ENCODE data around the gene DAB2.

The DAB2 gene

DNA sequence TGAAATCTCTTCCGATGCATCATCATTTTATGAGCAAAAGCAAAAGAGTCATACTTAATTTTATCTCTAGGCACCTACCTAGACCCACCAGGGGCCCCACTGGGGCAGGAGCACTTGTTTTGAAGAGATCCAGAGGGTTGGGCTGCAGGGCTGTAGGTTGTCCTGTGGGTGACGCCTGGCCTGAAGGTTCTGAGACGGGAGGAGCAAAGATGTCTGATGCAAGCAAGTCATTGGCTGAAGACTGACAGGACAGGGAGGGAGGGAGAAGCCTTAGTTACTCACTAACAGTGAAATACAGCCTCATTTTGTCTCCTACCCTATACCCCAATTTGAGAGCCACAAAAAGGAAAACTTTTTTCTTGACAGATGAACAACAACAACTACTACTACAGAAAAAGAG is 43.4 kb downstream of the DAB2 start:
- no peak for DNase-seq (ENCODE audit: low read depth)

GRCh38 chr5:39379693-39380092 is 45.1 kb downstream of the DAB2 start:
- no peak for DNase-seq (ENCODE audit: low read depth)

GRCh38 chr5:39377613-39378012 is 47.2 kb downstream of the DAB2 start:
- DNase-seq (ENCODE audit: low read depth): no peak

DNA sequence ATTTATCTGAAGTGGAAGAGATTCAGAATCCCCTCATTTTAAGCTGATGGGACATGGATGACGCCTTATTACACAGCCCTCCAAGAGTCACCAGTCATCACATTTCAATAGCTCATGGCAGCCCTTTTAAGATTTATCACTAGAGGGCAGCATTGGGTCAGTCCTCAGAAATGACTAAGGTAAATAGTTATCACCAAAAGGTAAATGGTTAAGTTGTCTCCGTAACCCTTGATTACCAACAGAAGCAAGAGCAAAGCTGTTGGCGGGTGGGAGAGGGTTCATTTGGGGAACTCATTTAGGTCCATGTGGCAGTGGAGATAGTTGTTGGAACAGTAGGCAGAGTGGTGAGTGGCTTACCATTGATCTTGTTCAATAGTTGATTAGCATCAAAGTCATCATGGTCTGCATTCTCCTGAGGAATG is 48.5 kb downstream of the DAB2 start:
- no peak for DNase-seq (ENCODE audit: low read depth)

DNA sequence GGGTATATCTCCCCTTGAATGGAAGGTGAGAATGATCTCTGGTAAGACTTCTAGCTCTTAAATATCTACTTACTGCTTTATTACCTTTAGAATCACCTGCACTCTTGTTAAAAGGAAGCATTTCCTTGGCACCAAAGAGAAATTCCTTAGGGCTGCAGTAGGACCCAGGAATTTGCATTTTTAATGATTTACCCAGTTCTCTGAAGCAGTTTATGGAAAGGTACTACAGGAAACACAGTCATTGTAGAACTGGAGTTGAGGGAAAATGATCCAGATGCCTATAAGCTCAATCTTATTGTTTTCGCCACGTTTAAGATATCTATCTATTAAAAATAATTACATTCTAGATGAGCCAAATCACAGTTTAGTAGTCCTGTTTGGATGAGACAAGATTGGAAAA is 51.0 kb downstream of the DAB2 start:
- DNase-seq (ENCODE audit: low read depth): no peak

GRCh38 chr5:39371367-39371635 is 53.5 kb downstream of the DAB2 start:
- DNase-seq (ENCODE audit: low read depth): no peak

GRCh38 chr5:39370555-39371366 is 54.0 kb downstream of the DAB2 start:
- DNase-seq (ENCODE audit: low read depth): no peak

GRCh38 chr5:39369123-39369815 is 55.5 kb downstream of the DAB2 start:
- DNase-seq (ENCODE audit: low read depth): no peak

DNA sequence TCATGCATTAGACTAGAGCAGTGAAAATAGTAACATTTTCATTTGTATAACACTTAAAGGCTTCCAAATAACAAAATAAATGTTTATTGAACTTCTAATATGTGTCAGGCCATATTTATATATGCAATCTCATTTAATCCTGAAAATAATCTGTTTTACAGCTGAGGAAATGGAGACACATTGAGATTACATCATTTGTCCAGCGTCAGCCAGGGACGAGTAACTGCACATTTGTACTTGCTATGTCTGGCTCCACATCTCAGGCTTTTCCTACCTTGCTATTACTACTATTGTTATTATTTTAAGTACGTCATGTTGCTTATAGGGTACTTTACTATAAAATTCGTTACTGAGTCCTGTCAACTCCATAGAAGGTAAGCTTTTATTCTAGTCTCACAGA is 56.7 kb downstream of the DAB2 start:
- DNase-seq (ENCODE audit: low read depth): no peak

- no peak for DNase-seq (ENCODE audit: low read depth)
Measured at GRCh38 chr5:39367711-39368110, 57.1 kb downstream of the DAB2 start.

DNA sequence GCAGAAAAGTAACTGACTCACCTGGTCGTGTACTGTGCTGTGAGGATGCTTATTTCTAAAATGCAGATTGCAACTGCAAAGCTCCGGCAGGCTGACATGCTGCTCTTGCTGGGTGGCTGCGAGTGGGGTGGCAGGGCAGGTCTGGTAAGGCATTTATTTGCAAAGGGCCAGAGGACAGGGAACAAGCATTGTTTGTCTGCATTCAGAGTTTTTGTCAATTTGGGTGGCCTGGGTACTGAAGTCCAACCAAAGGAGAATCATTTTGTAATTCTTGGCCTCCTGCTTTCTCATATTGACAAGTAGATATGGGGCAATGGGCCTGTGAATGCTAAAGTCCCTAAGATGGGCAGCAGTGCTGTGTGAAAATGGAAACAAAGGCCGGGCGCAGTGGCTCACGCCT is 60.4 kb downstream of the DAB2 start, which contains the start of gene C9:
TSS of gene C9 (minus strand) at position 129 of the 400 bp plus-strand sequence. CDS start at position 98, 31 bp downstream.
- no peak for DNase-seq (ENCODE audit: low read depth)

- no peak for DNase-seq (ENCODE audit: low read depth)
Measured at GRCh38 chr5:39363217-39363616, 61.6 kb downstream of the DAB2 start.

DNA sequence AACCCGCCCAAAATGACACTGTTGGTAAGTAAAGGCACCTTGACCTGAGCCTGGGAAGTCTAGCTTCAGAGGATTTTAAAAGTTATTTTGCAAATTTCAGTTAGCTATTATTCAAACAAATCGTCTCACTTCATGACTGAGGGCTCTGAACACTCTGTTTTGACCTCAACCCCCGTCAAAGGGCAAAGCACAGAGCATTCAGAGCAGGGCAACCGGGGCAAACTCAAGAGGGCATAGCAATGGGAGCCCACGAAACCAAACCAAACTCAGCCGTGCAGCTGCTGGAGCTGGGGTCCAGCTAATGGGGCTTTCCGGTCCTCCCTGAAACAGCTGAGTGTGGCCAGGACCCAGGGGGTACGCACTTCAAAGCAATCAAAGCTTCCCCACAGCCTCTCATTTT is 62.1 kb downstream of the DAB2 start:
- no peak for DNase-seq (ENCODE audit: low read depth)

DNA sequence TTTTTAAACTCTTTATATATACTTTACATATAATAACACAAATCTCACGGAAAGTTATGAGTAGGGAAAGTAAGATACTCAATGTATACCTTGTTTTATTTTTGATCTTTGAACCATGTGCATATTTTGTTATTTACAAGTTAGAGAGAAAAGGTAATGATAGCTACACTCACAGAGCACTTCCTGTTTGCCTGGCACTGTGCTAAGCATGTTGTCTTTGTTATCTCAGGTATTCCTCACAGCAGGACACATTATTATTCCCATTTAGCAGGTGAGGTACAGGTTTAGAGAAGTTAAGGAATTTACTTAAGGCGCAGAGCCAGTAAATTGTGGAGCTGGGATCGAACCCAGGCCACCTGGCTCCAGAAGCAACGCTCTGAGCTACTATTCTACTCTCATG is 63.5 kb downstream of the DAB2 start:
- no peak for DNase-seq (ENCODE audit: low read depth)

- no peak for DNase-seq (ENCODE audit: low read depth)
Measured at GRCh38 chr5:39360471-39361111, 64.2 kb downstream of the DAB2 start.

GRCh38 chr5:39356263-39356662 is 68.5 kb downstream of the DAB2 start:
- DNase-seq (ENCODE audit: low read depth): no peak

DNA sequence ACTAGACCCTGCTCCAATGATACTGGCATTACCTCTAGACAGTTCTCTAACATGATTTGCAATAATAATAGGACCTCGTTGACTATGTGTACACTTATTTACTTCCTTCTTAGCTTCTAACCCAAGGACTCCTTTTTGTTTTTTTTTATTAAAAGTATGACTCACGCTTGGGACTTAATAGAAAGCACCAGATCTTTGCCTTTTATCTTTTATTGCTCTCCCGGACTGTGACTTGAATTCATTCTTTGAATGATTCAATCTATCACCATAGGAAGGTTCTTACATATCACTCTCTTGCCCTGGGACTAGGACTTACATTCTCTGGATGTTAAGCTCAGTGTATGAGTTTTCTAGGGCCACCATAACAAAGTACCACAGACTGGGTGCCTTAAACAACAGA is 69.5 kb downstream of the DAB2 start:
- no peak for DNase-seq (ENCODE audit: low read depth)

- DNase-seq (ENCODE audit: low read depth): no peak
Measured at GRCh38 chr5:39353717-39354399, 70.9 kb downstream of the DAB2 start.

- DNase-seq (ENCODE audit: low read depth): no peak
Measured at GRCh38 chr5:39352951-39353350, 71.8 kb downstream of the DAB2 start.

DNA sequence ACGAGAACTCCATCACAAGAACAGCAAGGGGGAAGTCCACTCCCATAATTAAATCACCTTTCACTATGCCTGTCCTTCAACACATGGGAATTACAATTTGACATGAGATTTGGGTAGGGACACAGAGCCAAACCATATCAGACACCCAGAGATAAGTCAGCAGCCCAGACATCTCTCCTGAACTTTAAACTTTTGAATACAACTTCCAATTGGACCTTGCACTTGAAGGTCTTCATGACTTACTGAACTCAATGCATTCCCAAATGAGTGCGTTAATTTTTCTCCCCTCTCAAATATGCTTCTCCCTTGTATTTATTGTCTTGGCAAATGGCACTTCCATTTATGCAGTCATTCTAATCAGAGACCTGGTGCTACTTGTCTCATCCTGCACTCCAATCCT is 72.6 kb downstream of the DAB2 start:
- DNase-seq (ENCODE audit: low read depth): no peak

DNA sequence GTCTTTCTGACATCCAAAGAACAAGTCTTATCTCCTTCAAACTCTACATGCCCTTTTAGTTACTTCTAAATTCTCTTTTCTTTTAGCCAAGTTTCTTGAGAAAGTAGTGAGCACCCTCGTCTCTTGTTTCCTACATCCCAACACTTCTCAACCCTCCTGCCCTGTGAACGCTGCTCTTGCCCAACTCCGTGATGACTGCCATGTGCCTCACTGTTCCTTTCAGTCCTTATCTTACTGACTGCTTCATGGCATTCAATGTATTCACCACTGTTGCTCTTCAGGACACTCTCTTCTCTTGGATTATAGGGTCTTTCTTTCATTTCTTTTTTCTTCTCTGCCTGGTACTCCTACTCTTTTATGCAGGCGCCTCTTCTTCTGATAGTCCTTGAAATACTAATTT is 75.3 kb downstream of the DAB2 start:
- DNase-seq (ENCODE audit: low read depth): no peak

- DNase-seq (ENCODE audit: low read depth): no peak
Measured at GRCh38 chr5:39342460-39342859, 82.3 kb downstream of the DAB2 start.

DNA sequence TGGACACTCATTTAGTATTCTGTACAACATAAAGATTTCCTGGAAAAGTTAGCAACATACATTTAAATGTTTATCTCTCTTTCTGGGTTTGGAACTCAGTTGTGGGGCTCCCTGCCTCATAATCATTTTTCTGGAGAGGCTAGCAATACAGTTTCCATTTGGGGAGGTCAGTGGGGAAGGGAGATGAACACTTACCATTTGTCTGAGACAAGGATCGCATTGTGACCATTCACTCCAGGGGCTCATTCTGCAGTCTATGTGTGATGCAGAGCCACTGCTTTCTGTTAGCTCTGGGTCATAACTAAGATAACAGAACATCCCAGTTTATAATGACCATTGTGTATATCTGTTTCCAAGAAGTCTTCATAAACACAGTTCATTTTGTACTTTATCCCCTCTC is 82.9 kb downstream of the DAB2 start:
- no peak for DNase-seq (ENCODE audit: low read depth)
